HEK293T (cell line): Measurements from ENCODE around the gene CELF2.

Source experiments
- BHLHE40 ChIP-seq: fragments of 450-650 bp; IDR thresholded peaks from 2 replicates; pipeline ENCODE4 v1.6.1; 2016; ENCODE audit warnings: mild to moderate bottlenecking, moderate library complexity, borderline replicate concordance
- ELF4 ChIP-seq: fragments of 450-650 bp; IDR thresholded peaks from 2 replicates; pipeline ENCODE4 v1.6.1; 2017; ENCODE audit warnings: antibody characterized with exemption
- FOXK2 ChIP-seq: fragments of 450-650 bp; IDR thresholded peaks from 2 replicates; pipeline ENCODE4 v1.6.1; 2016; ENCODE audit warnings: mild to moderate bottlenecking
- HDGF ChIP-seq: fragments of 450-650 bp; IDR thresholded peaks from 2 replicates; pipeline ENCODE4 v1.6.1; 2017; ENCODE audit warnings: antibody characterized with exemption, borderline replicate concordance
- LEF1 ChIP-seq: fragments of 450-650 bp; IDR thresholded peaks from 2 replicates; pipeline ENCODE4 v1.6.1; 2017; ENCODE audit warnings: mild to moderate bottlenecking, borderline replicate concordance
- SUZ12 ChIP-seq: fragments of 450-650 bp; IDR thresholded peaks from 2 replicates; pipeline ENCODE4 v1.6.1; 2016; ENCODE audit warnings: mild to moderate bottlenecking
- TARDBP ChIP-seq: fragments of 450-650 bp; IDR thresholded peaks from 2 replicates; pipeline ENCODE4 v1.6.1; 2016
- ZNF384 ChIP-seq: fragments of 450-650 bp; IDR thresholded peaks from 2 replicates; pipeline ENCODE4 v1.6.1; 2016

GRCh38 chr10:11057994-11058393, 40.3 kb downstream of the CELF2 start:
- TF ChIP-seq FOXK2 (no peak), TARDBP (no peak), ELF4 (no peak), HDGF (no peak), SUZ12 (no peak), LEF1 (no peak), ZNF384 (no peak), BHLHE40 (no peak)
